Adrenal gland (tissue), 5 donors: ENCODE data around the gene SLC48A1.

Experiments
- CTCF ChIP-seq, 6 experiments: fragments of 450-650 bp in 4 of 6; fragments of 200-600 bp in 2 of 6; sonication (generic) in 1 of 6; IDR thresholded peaks; 1 replicate in 5 of 6; 2 replicates in 1 of 6; pipeline versions ENCODE4 v1.5.1 to v1.8.0; 2016 to 2021; ENCODE audit warnings: antibody characterized with exemption in 6 of 6, mild to moderate bottlenecking in 2 of 6, moderate library complexity in 1 of 6
- POLR2A ChIP-seq, 2 donors: fragments of 450-650 bp; IDR thresholded peaks; one replicate each; pipeline ENCODE4 v1.6.1; 2017; ENCODE audit warnings: antibody characterized with exemption in 2 of 2, mild to moderate bottlenecking in 2 of 2, moderate library complexity in 1 of 2
- donor health status: DM: no; HTN: no; CAD: no.

- no peak for TF ChIP-seq CTCF (IDR thresholded peaks at IDR 0.05)
- TF ChIP-seq POLR2A (IDR thresholded peaks at IDR 0.05) = no peak
These were observed 22.7 kb upstream of the SLC48A1 start for GRCh38 chr12:47750229-47750798.
